GM19372 (cell line): ENCODE results near the gene TBX22.
"Not testable (repeated sequence)": the region's sequence is repeated elsewhere in the genome, so short reads cannot be mapped to it uniquely, and the experiment has no call there.

ENCODE experiments used
- ATAC-seq: cut with Tn5 transposase; IDR thresholded peaks from one replicate; pipeline ENCODE4 v1.9.1; 2021; ENCODE audit warnings: mild to moderate bottlenecking, low read depth, moderate library complexity; ENCODE audit not compliant: unreplicated experiment

The TBX22 gene, protein sequence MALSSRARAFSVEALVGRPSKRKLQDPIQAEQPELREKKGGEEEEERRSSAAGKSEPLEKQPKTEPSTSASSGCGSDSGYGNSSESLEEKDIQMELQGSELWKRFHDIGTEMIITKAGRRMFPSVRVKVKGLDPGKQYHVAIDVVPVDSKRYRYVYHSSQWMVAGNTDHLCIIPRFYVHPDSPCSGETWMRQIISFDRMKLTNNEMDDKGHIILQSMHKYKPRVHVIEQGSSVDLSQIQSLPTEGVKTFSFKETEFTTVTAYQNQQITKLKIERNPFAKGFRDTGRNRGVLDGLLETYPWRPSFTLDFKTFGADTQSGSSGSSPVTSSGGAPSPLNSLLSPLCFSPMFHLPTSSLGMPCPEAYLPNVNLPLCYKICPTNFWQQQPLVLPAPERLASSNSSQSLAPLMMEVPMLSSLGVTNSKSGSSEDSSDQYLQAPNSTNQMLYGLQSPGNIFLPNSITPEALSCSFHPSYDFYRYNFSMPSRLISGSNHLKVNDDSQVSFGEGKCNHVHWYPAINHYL

GRCh38 chrX:80014141-80014940, at the start of gene TBX22:
Gene TBX22 (plus strand): TSS chrX:80014753. CDS start chrX:80022270, 7,517 bp downstream.
- no peak for ATAC-seq

DNA sequence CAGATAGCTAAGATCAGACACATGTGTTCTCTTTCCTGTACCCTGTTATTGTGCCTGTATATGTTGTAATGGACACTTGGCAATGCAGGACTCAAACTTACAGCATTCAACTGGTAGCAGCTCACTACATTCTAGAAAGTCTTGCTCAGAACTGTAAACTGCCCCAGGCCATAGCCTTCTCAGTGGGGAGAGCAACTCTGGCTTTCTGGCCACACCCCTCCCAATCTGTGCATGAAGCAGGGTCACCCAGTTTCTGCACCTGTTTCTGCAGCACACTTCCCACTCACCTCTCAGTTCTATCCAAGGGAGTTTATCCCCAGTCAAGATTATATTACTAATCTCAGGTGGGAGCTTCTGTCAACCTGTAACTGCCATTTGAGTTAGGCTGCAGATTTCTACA, 38.9 kb upstream of the TBX22 start:
- ATAC-seq = no peak

DNA sequence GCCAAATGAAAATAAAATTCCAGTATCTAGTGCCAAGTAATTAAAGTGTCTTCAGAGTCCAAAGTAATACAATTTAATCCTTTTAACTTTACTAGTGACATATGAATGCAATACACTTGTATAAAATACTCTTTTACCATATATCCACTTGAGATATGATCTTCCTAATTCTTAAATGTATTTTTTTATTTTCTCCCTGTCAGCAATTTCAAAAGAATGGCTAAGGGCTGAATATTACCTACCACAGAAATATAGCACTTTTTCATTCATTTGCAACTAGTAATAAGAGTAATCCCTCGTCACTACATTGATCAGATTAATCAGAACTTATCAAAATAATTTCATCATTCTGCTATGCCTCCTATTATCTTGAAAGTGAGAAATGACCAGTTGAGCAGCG, 10.1 kb upstream of the TBX22 start:
- no peak for ATAC-seq

DNA sequence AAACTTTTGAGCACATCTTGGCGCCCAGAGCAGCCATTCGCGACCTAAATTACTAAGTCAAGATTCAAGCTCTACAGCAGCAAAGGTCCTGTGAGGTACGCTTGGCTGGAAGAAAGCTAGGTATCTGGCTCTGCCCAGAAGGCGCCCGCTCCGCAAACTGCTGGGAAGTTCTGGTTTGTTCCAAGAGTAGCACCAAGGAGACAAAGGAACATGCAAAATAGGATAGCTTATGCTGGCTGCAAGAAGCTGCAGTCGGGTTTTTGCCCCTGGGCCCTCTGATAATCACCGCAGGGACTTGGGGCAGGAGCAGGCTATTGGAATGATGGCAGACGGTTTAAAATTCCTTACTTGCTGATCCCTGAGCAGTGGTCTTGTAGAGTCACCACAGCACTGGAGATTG, 3.0 kb upstream of the TBX22 start:
- no peak for ATAC-seq

DNA sequence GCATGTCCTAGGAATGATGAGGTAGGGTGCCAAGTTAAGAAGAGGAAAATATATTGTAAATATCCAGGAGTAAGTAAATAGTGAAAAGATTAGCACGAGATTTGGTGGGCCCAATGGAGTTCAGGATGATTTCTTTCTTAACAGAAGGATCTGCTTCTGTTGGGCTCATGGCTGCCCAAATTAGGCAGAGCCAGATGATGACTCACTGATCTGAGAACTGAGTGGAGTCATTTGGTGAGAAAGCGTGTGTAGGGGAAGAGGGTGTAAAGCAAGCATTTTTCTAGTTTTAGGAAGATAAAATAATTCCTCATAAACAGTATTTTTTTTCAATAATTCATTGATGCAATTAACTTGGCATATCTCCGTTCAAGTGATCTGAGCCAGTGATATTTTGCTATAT, 1.6 kb downstream of the TBX22 start:
- no peak for ATAC-seq

DNA sequence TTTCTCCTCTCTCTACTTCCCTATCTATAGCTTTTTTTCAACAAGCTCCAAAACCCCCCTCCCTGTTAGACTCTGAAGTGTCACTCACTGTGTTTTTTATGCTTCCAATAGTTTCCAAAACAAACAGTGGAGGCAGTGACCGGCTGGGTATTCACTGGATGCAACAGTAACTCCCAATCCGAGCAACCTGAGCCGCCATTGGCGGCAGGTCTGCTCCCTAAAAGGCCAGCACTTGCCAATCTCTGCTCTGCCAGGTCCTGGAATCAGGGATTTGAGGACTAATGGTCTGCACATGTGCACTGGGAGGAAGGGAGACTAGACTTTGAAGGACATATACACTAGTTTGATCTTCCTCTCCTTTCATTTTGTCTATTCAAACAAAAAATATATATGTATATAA, 7.1 kb downstream of the TBX22 start:
- ATAC-seq = no peak

GRCh38 chrX:80022363-80023031, 7.9 kb downstream of the TBX22 start:
- ATAC-seq = no peak

GRCh38 chrX:80026116-80026515, 11.6 kb downstream of the TBX22 start:
- ATAC-seq = no peak

GRCh38 chrX:80066156-80066555, 51.6 kb downstream of the TBX22 start:
- not testable (repeated sequence) for ATAC-seq

- ATAC-seq = not testable (repeated sequence)
Observed at GRCh38 chrX:80075625-80076024, 61.1 kb downstream of the TBX22 start.
